ENCODE data around the gene LIPK. TPM values are rescaled to one million over a fixed set of nuclear protein-coding genes. Genes with fewer than 3 reads are reported as not detected.

The LIPK gene
- total RNA-seq (2022; extraction: Qiagen RNA extraction) = not detected in 5 replicates

GRCh38 chr10:88705958-88706357 lies at the start of gene LIPK:
LIPK (plus strand) TSS chr10:88706249; CDS start chr10:88724544, 18,295 bp downstream.

GRCh38 chr10:88664142-88664541 lies 41.9 kb upstream of the LIPK start, which contains the start of gene LIPF:
LIPF (plus strand) TSS chr10:88664442; CDS start chr10:88667298, 2,856 bp downstream.

GRCh38 chr10:88759366-88760101 lies 53.5 kb downstream of the LIPK start, which contains the start of gene LIPN:
LIPN (plus strand) TSS chr10:88760020; CDS start chr10:88761406, 1,386 bp downstream.

Other genes with a start within 250 kb of the LIPK start
- gene RNLS, start 122.9 kb upstream of the LIPK start, total RNA-seq (2022; extraction: Qiagen RNA extraction) = 8.0 to 9.6 TPM (median 8.7 TPM) in 5 replicates
- not detected in 5 replicates for gene LIPJ, start 119.5 kb upstream of the LIPK start, total RNA-seq (2022; extraction: Qiagen RNA extraction)
- not detected in 5 replicates for gene LIPF, start 41.8 kb upstream of the LIPK start, total RNA-seq (2022; extraction: Qiagen RNA extraction)
- not detected in 5 replicates for gene LIPN, start 53.8 kb downstream of the LIPK start, total RNA-seq (2022; extraction: Qiagen RNA extraction)
- gene LIPM, start 96.5 kb downstream of the LIPK start, total RNA-seq (2022; extraction: Qiagen RNA extraction) = not detected in 5 replicates
- 0.27 to 0.54 TPM (median 0.34 TPM) in 5 replicates for gene ANKRD22, start 145.6 kb downstream of the LIPK start, total RNA-seq (2022; extraction: Qiagen RNA extraction)
- gene STAMBPL1, start 174.0 kb downstream of the LIPK start, total RNA-seq (2022; extraction: Qiagen RNA extraction) = 30.9 to 35.2 TPM (median 33.8 TPM) in 5 replicates
- 17.4 to 20.9 TPM (median 19.5 TPM) in 5 replicates for gene ACTA2, start 246.5 kb downstream of the LIPK start, total RNA-seq (2022; extraction: Qiagen RNA extraction)

Measured in A549 treated with CORT108297 at 1 μM for 4 hours (cell line).